ENCODE results near the gene SAMD4B.
A peak's percentile ranks its signal among the peaks of the same experiment; 100 is the strongest.

The SAMD4B gene

DNA sequence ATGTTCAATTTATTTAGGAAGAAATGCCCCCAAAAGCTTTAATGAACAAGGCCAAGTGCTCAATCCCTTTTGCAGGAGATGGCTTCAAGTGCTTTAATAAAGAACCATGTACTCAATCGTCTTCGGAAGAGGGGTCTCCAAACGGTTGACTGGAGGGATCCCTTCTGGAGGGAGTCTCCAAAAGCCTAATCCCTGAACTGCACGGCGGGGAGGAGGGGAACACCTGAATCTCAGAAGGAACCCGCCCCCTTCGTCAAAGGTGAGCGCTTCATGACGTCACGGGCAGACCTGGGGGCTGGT is 48.2 kb downstream of the SAMD4B start:
- peak in 1 of 2 donors; percentile 64 for DNase-seq (ENCODE audit: low read depth in 2 of 2, low spot score in 1 of 2)

- DNase-seq (ENCODE audit: low read depth in 2 of 2, low spot score in 1 of 2) = peak; percentile 80 to 91
Observed at GRCh38 chr19:39390751-39391437, 48.7 kb downstream of the SAMD4B start, which contains the start of the genes MED29 and PAF1. MED29 (plus strand) TSS chr19:39391378; CDS start chr19:39391423, 45 bp downstream. PAF1 (minus strand) TSS chr19:39391106; CDS start chr19:39390864, 242 bp downstream.

GRCh38 chr19:39397360-39398296 is 55.4 kb downstream of the SAMD4B start:
- DNase-seq (ENCODE audit: low read depth in 2 of 2, low spot score in 1 of 2) = peak; percentile 90 to 93

DNA sequence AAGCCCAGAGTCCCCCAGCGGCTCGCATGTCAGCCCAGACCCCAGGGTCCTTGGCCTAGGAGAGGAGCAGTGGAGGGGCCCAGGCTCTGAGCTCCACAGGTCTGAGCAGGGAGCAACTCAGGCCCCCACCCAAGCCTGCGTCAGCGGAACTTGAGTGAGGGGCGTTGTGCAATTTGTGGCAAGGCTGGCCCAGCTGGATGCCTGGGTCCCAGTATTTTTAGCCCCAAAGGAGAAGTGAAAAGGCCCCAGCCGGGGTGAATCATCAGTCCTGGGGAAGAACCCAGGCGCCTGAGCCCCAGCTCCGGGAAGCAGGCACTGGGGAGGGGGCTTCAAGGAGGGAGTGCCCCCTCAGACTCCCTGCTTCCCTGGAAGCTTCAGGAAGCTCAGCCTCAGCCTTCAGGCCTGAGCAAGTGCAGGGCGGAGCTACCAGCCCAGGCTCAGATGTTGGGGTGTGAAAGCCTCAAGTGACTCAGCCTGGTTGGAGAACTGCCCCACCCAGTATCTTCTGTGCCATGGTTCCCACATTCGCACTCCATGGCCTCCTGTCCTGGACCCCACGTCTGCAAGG is 56.2 kb downstream of the SAMD4B start:
- peak in 1 of 2 donors; percentile 32 for DNase-seq (ENCODE audit: low read depth in 2 of 2, low spot score in 1 of 2)

GRCh38 chr19:39399668-39400050 is 57.4 kb downstream of the SAMD4B start:
- no peak for DNase-seq (ENCODE audit: low read depth in 2 of 2, low spot score in 1 of 2)

DNA sequence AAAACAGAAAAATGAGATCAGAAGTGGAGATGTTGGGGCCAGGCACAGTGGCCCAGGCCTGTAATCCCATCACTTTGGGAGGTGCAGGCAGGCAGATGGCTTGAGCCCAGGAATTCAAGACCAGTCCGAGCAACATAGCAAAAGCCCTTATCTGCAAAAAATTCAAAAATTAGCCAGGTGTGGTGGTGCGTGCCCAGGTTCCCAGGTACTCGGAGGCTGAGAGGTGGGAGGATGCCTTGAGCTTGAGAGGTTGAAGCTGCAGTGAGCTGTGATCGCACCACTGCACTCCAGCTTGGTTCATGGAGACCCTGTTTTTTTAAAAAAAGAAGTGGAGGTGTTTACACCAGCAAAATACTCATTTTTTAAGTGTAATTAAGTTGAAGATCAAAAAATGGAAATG is 57.8 kb downstream of the SAMD4B start:
- no peak for DNase-seq (ENCODE audit: low read depth in 2 of 2, low spot score in 1 of 2)

DNA sequence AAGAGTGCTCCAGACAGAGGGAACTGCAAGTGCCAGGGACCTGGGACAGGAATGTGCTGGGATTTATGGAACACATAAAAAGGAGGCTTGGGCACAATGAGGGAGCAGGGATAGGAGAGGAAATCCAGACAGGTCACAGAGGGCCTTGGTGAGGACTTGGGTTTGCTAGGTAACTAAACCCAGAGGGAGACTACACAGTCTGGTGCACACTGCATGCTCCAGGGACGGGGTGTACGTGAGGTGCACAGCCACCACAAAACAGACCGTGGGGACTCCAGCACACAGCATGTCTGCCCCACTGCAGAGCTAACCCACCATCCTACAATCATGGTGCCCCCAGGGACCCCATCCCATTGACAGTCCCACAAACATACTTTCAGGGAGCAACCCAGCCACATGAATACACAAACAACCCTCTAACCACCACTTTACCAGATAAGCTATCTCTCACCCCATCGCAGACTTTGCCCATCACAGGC is 58.9 kb downstream of the SAMD4B start:
- peak in 1 of 2 donors; percentile 12 for DNase-seq (ENCODE audit: low read depth in 2 of 2, low spot score in 1 of 2)

GRCh38 chr19:39401549-39402345 is 59.5 kb downstream of the SAMD4B start:
- DNase-seq (ENCODE audit: low read depth in 2 of 2, low spot score in 1 of 2) = peak in 1 of 2 donors; percentile 76

- peak in 1 of 2 donors; percentile 79 for DNase-seq (ENCODE audit: low read depth in 2 of 2, low spot score in 1 of 2)
Observed at GRCh38 chr19:39402346-39403300, 60.4 kb downstream of the SAMD4B start.

GRCh38 chr19:39403331-39404312 is 61.4 kb downstream of the SAMD4B start:
- DNase-seq (ENCODE audit: low read depth in 2 of 2, low spot score in 1 of 2) = peak; percentile 93 to 96

DNA sequence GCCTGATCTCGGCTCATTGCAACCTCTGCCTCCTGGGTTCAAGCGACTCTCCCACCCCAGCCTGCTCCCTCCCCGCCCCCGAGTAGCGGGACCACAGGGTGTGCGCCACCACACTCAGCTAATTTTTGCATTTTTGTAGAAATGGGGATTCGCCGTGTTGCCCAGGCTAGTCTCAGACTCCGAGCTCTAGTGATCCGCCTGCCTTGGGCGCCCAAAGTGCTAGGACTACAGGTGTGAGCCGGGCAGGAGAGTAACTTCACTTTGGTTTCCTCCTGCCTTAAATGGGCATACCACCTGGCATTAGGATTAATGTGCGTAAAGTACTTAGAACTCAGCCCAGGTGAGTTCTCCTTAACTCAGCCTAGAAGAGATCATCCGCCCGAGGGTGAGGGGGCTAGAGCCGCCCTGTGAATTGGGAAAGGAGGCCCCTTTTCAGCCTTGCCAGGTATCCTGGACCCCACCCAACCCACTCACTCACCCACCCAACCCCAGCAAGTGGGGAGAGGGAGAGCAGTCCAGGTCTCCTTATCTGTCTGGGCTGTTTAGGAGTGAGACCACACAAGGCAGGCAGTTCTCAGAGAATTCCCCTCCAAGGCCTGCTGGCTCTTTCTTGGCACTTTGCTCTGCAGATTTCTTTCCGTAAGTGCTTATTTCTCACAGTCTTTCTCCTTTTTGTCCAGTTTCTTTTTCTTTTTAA is 63.2 kb downstream of the SAMD4B start:
- no peak for DNase-seq (ENCODE audit: low read depth in 2 of 2, low spot score in 1 of 2)

DNA sequence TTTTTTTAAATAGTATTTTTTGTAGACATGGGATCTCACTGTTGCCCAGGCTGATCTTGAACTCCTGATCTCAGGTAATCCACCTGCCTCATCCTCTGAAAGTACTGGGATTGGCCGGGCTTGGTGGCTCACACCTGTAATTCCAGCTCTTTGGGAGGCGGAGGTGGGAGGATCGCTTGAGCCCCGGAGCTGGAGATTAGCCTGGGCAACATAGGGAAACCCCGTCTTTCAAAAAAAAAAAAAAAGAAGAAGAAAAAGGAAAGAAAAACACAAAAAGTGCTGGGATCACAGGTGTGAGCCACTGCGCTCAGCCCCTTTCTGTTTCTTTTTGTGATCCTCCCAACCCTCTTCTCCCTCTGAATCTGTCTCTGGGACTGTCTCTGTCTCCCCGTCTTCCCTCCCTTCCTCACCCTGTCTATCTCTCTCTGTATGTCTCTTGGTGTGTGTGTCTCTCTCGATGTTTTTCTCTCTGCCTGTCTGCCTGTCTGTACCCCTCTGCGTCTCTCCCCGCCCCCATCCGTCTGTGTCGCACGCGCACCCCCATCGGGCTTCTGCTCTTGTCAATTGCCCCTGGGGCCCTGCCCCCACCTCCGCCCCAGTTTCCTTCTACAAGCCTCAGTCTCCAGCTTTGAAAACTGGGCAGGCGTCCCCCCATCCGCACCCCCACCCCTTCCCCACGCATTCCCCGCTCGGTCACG is 63.9 kb downstream of the SAMD4B start:
- DNase-seq (ENCODE audit: low read depth in 2 of 2, low spot score in 1 of 2) = peak in 1 of 2 donors; percentile 87

- DNase-seq (ENCODE audit: low read depth in 2 of 2, low spot score in 1 of 2) = peak; percentile 89 to 95
Observed at GRCh38 chr19:39406656-39407409, 64.6 kb downstream of the SAMD4B start, which contains the start of gene ZFP36. ZFP36 (plus strand) TSS chr19:39406847; CDS start chr19:39406905, 58 bp downstream.

GRCh38 chr19:39407410-39407659 is 65.1 kb downstream of the SAMD4B start:
- peak in 1 of 2 donors; percentile 55 for DNase-seq (ENCODE audit: low read depth in 2 of 2, low spot score in 1 of 2)

GRCh38 chr19:39407660-39408391 is 65.6 kb downstream of the SAMD4B start:
- peak in 1 of 2 donors; percentile 22 for DNase-seq (ENCODE audit: low read depth in 2 of 2, low spot score in 1 of 2)
